Measurements from ENCODE around the gene TFAP2C. TPM values are rescaled to one million over a fixed set of nuclear protein-coding genes. Genes with fewer than 3 reads are reported as not detected.

The TFAP2C gene
- polyA plus RNA-seq, 1 experiment: 0.07 TPM

DNA sequence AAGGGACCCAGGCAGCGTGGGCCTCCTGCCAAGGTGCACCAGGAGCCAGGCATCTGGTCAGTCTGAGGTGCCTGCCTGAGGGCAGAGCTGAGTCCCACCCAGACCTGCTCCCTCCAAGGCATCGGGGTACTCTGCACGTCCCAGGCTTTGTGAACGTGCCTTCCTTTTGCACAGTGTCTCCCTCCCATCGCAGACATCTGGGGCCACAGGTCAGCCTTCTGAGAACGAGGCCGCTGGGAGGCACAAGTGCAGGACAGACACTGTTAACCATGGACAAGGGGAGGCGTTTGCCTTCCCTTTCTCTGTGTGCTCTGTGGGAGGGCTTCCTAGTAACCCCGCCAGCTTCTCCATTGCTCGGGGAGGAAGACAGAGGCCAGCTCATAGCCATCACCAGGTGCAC lies 47.6 kb downstream of the TFAP2C start:
- no peak for DNase-seq (ENCODE audit: low read depth, low spot score)
- H3K4me3 ChIP-seq (ENCODE audit: low read depth, low read length): no peak overlapping the region
- H3K27ac ChIP-seq (ENCODE audit: low read depth, low read length): no peak overlapping the region
- H3K9me3 ChIP-seq (ENCODE audit: control insufficient read depth, insufficient read depth, low read length): no peaks in the 10 kb centered on the region; the same call in 1 of the 2 replicates
- ChIA-PET POLR2A (no interaction called here), CTCF (no interaction called here)
- TF ChIP-seq CTCF (IDR thresholded peaks at IDR 0.05; ENCODE audit: low read depth, low read length): no peak
- H3K27me3 ChIP-seq (ENCODE audit: control insufficient read depth, insufficient read depth, low read length): no peaks in the 10 kb centered on the region

DNA sequence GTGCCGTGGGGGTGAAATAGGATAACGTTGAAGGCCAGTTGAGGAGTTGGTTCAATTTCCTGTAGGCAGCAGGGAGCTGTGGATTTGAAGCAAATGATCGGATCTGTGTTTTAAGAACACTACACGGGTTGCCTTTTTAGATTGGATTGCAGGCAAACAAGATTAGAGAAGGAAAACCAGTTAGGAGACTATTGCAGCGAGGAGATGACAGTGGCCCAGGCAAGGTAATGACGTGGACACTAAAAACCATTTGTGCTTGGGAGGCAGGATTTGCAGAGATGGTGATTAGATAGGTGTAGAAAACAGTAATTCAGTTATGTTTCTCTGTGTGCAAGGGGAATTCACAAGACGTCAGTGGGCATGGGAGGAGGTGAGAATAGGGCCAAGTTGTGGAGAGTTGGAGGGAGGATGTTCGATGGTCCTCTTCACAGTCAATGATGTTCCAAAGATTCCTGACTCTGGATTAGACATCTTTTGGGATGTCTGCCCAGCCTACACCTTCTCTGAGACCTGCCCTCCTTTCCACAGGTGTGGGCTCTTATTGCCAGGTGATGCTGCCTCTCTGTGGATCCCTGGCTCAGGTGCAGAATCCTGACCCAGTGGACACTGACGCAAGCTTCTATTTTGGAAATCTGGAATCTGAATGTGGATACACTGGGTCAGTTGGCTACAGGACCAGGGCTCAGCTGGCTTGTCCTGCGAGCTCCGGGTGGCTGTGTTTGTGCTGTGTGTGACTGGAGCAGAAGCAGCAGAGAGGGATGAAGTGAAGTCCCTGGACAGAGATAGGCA lies 54.2 kb downstream of the TFAP2C start:
- Histone ChIP-seq H3K9me3 (ENCODE audit: control insufficient read depth, insufficient read depth, low read length) (no peaks in the 10 kb centered on the region), H3K4me3 (ENCODE audit: low read depth, low read length) (no peak overlapping the region), H3K27ac (ENCODE audit: low read depth, low read length) (no peak overlapping the region), H3K27me3 (ENCODE audit: control insufficient read depth, insufficient read depth, low read length) (no peaks in the 10 kb centered on the region)
- POLR2A ChIA-PET: no interaction called here
- DNase-seq (ENCODE audit: low read depth, low spot score): no peak
- no peak for TF ChIP-seq CTCF (IDR thresholded peaks at IDR 0.05; ENCODE audit: low read depth, low read length)
- CTCF ChIA-PET: no interaction called here

GRCh38 chr20:56685879-56686278 lies 56.8 kb downstream of the TFAP2C start:
- TF ChIP-seq CTCF (IDR thresholded peaks at IDR 0.05; ENCODE audit: low read depth, low read length): no peak
- no peak for DNase-seq (ENCODE audit: low read depth, low spot score)
- CTCF ChIA-PET: no interaction called here
- Histone ChIP-seq H3K27me3 (ENCODE audit: control insufficient read depth, insufficient read depth, low read length) (no peaks in the 10 kb centered on the region), H3K4me3 (ENCODE audit: low read depth, low read length) (no peak overlapping the region), H3K27ac (ENCODE audit: low read depth, low read length) (no peak overlapping the region), H3K9me3 (ENCODE audit: control insufficient read depth, insufficient read depth, low read length) (no peaks in the 10 kb centered on the region; the same call in 1 of the 2 replicates)
- POLR2A ChIA-PET: no interaction called here

DNA sequence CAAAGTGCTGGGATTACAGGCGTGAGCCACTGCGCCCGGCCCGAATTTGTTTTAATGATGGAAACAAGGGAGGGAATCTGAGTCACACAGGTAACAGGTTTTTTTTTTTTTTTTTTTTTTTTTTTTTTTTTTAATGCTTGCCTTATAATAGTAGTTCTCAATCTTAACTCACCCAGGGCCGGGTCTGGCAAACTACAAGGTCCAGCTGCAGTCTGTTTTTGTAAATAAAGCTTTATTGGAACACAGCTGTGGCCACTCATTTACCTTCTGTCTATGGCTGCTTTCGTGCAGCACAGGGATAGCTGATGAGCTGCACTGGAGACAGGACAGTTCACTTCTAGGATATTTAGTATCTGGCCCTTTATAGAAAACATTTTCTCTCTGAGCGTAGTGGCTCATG lies 58.0 kb downstream of the TFAP2C start:
- ChIA-PET CTCF (no interaction called here), POLR2A (no interaction called here)
- no peak for DNase-seq (ENCODE audit: low read depth, low spot score)
- no peak for TF ChIP-seq CTCF (IDR thresholded peaks at IDR 0.05; ENCODE audit: low read depth, low read length)
- H3K9me3 ChIP-seq (ENCODE audit: control insufficient read depth, insufficient read depth, low read length): no peaks in the 10 kb centered on the region; the same call in 1 of the 2 replicates
- no peak overlapping the region for H3K4me3 ChIP-seq (ENCODE audit: low read depth, low read length)
- no peaks in the 10 kb centered on the region for H3K27me3 ChIP-seq (ENCODE audit: control insufficient read depth, insufficient read depth, low read length)
- H3K27ac ChIP-seq (ENCODE audit: low read depth, low read length): no peak overlapping the region

DNA sequence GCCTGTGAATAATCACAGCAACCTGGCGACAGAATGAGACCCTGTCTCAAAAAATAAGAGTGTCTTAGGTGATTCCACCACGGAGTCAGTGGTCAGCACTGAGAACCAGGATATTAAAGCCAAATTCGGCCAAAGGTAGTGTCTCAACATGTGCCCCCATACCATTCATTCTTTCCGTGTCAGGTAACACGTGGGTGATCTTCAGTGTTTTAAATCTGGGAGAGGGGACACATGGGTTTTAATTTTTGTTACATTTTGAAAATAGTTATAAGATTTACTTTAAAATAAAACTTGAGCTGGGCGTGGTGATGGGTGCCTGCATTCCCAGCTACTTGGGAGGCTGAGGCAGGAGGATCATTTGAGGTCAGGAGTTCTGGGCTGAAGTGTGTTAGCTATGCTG lies 59.0 kb downstream of the TFAP2C start:
- CTCF ChIA-PET: no interaction called here
- POLR2A ChIA-PET: no interaction called here
- no peak for TF ChIP-seq CTCF (IDR thresholded peaks at IDR 0.05; ENCODE audit: low read depth, low read length)
- Histone ChIP-seq H3K27ac (ENCODE audit: low read depth, low read length) (no peak overlapping the region), H3K4me3 (ENCODE audit: low read depth, low read length) (no peak overlapping the region), H3K27me3 (ENCODE audit: control insufficient read depth, insufficient read depth, low read length) (no peaks in the 10 kb centered on the region), H3K9me3 (ENCODE audit: control insufficient read depth, insufficient read depth, low read length) (no peaks in the 10 kb centered on the region; the same call in 1 of the 2 replicates)
- no peak for DNase-seq (ENCODE audit: low read depth, low spot score)

Small RNA genes lying within 50 kb of the gene (small RNA-seq; reads per million reads assigned to genes)
- gene RN7SL170P (ENCODE audit: insufficient read length, low read depth) (not detected), gene RNU6-1146P (ENCODE audit: insufficient read length, low read depth) (not detected)

Other genes starting within 250 kb of the TFAP2C start
- 28.5 and 31.0 TPM in 2 replicates for gene AURKA, start 237.1 kb upstream of the TFAP2C start, polyA plus RNA-seq (2011; rRNA removed)
- 70.9 and 74.4 TPM in 2 replicates for gene CSTF1, start 236.7 kb upstream of the TFAP2C start, polyA plus RNA-seq (2011; rRNA removed)
- 36.8 and 41.0 TPM in 2 replicates for gene CASS4, start 217.0 kb upstream of the TFAP2C start, polyA plus RNA-seq (2011; rRNA removed)
- gene RTF2, start 160.7 kb upstream of the TFAP2C start, polyA plus RNA-seq (2011; rRNA removed): 147 TPM in 2 replicates
- gene FAM209A, start 104.6 kb upstream of the TFAP2C start, polyA plus RNA-seq (2011; rRNA removed): 0.17 TPM in 1 of 2 replicates, not detected in the other
- 0.35 TPM in 1 of 2 replicates, not detected in the other for gene FAM209B, start 96.1 kb upstream of the TFAP2C start, polyA plus RNA-seq (2011; rRNA removed)

All from AG04450 (cell line).